PC-9 (cell line): ENCODE measurements around the gene RAD50. TPM values are rescaled to one million over a fixed set of nuclear protein-coding genes. Genes with fewer than 3 reads are reported as not detected.
"Not testable (repeated sequence)": the region's sequence is repeated elsewhere in the genome, so short reads cannot be mapped to it uniquely, and the experiment has no call there.

Experiments
- BruUV-seq: library from RNA; stranded (reverse); fragments of 400-500 nt; replicated peaks from 2 replicates; lab custom pipeline; 2021; lab: Mats Ljungman, UMichigan
- CTCF ChIA-PET: fragments of 300-600 bp; sonication (Branson Sonifier 250); formaldehyde crosslinking; loops from one replicate; lab custom pipeline; 2022; ENCODE audit warnings: antibody characterized with exemption; lab: Charles Lee
- POLR2A ChIA-PET: fragments of 300-600 bp; sonication (Branson Sonifier 250); formaldehyde crosslinking; loops from one replicate; lab custom pipeline; 2022; ENCODE audit warnings: antibody characterized with exemption; ENCODE audit not compliant: unreplicated experiment; lab: Charles Lee
- DNase-seq, 2 experiments: peaks; one replicate each; pipeline versions ENCODE4 v3.0.0 to v3.0.0-alpha.2; 2015 to 2022; ENCODE audit warnings: mixed read lengths in 1 of 2
- H2AFZ ChIP-seq: fragments of 200-600 bp; sonication (generic); 2 replicates; pipeline ENCODE4 v1.8.1; 2017; ENCODE audit warnings: antibody characterized with exemption
- H3F3A ChIP-seq: fragments of 200-600 bp; sonication (generic); 2 replicates; pipeline ENCODE4 v1.8.1; 2017; ENCODE audit warnings: antibody characterized with exemption, mild to moderate bottlenecking, low read depth; ENCODE audit not compliant: insufficient read depth
- H3K27ac ChIP-seq: fragments of 200-600 bp; sonication (generic); 2 replicates; pipeline ENCODE4 v1.6.1; 2016; ENCODE audit warnings: mixed run types
- H3K27me3 ChIP-seq: fragments of 200-600 bp; sonication (generic); 2 replicates; pipeline ENCODE4 v1.6.1; 2016; ENCODE audit warnings: low read depth, mixed run types; ENCODE audit not compliant: insufficient read depth
- H3K36me3 ChIP-seq: fragments of 200-600 bp; sonication (generic); 2 replicates; pipeline ENCODE4 v1.6.1; 2016; ENCODE audit warnings: low read depth, mixed run types
- H3K4me1 ChIP-seq: fragments of 200-600 bp; sonication (generic); replicated peaks from 2 replicates; pipeline ENCODE4 v1.6.1; 2016; ENCODE audit warnings: mixed run types; ENCODE audit not compliant: insufficient read depth
- H3K4me2 ChIP-seq: fragments of 200-600 bp; sonication (generic); 2 replicates; pipeline ENCODE4 v1.6.1; 2017; ENCODE audit warnings: mixed run types
- H3K4me3 ChIP-seq: fragments of 200-600 bp; sonication (generic); 2 replicates; pipeline ENCODE4 v1.6.1; 2016; ENCODE audit warnings: mixed run types
- H3K79me2 ChIP-seq: fragments of 200-600 bp; sonication (generic); 2 replicates; pipeline ENCODE4 v1.6.1; 2017; ENCODE audit warnings: low read depth, mixed run types
- H3K9me2 ChIP-seq: fragments of 200-600 bp; sonication (generic); 2 replicates; pipeline ENCODE4 v1.8.1; 2017; ENCODE audit warnings: mild to moderate bottlenecking; ENCODE audit not compliant: insufficient read depth
- H3K9me3 ChIP-seq: fragments of 200-600 bp; sonication (generic); 2 replicates; pipeline ENCODE4 v1.8.1; 2016; ENCODE audit warnings: low read depth; ENCODE audit not compliant: insufficient read depth
- H4K20me1 ChIP-seq: fragments of 200-600 bp; sonication (generic); 2 replicates; pipeline ENCODE4 v1.8.1; 2017; ENCODE audit not compliant: insufficient read depth
- EZH2 ChIP-seq: fragments of 200-600 bp; sonication (generic); IDR thresholded peaks from 2 replicates; pipeline ENCODE4 v1.8.0; 2017; ENCODE audit warnings: antibody characterized with exemption, low read depth
- intact Hi-C: fragments of 100-400 bp; cut with micrococcal nuclease; formaldehyde crosslinking; loops from one replicate; pipeline ENCODE4 v1.10.0; 2022; ENCODE audit not compliant: unreplicated experiment
- total RNA-seq: library from RNA; stranded (reverse); gene quantifications from 2 replicates; pipeline ENCODE4 v1.2.3, GENCODE V29; 2021
- TF ChIP-seq, protein P1 (sequence below): fragments of 200-600 bp; sonication (generic); conservative IDR thresholded peaks from 2 replicates; pipeline ENCODE4 v1.6.1; 2017; ENCODE audit warnings: mixed run types, antibody characterized with exemption, mild to moderate bottlenecking, moderate library complexity

RAD50 gene
- total RNA-seq, 1 experiment from 2014 or later = 42.2 TPM

DNA sequence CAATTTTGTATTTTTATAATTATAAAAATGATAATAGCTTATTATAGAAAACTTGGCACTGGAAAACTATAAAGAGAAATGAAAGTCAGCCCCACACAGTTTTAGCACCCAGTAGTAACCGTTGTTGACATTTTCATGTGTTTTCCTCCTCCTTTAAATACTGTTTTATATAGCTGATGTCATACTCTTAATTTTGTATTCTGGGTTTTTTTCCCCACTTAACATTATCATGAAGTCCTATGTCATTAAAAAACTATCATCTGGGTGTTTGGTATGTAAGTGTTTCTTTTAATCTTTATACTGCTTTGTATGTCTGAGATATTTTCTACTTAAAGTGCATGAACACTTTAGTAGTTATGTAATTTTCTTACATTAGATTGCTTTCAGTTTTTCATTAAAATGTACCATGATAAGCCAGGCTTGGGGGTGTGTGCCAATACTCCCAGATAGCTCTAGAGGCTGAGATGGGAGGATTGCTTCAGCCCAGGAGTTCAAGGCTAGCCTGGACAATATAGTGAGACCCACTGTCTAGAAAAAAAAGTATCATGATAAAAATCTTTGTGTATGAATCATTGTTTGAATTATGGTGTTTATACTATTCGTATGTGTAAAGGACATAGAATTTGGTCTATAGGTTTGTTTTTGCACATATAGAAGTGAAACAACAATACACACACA is 2.7 kb downstream of the RAD50 start:
- H3F3A ChIP-seq = peaks cover 24% of the 10 kb centered on the region
- H3K27me3 ChIP-seq = no peaks in the 10 kb centered on the region
- H3K36me3 ChIP-seq = peaks cover 42% of the 10 kb centered on the region
- H3K79me2 ChIP-seq = peaks cover 57% of the 10 kb centered on the region
- no peaks in the 10 kb centered on the region; the same call in 1 of the 2 replicates for H3K9me2 ChIP-seq
- ChIA-PET POLR2A (no interaction called here), CTCF (no interaction called here)
- no peak for TF ChIP-seq EZH2
- TF ChIP-seq, protein P1, sequence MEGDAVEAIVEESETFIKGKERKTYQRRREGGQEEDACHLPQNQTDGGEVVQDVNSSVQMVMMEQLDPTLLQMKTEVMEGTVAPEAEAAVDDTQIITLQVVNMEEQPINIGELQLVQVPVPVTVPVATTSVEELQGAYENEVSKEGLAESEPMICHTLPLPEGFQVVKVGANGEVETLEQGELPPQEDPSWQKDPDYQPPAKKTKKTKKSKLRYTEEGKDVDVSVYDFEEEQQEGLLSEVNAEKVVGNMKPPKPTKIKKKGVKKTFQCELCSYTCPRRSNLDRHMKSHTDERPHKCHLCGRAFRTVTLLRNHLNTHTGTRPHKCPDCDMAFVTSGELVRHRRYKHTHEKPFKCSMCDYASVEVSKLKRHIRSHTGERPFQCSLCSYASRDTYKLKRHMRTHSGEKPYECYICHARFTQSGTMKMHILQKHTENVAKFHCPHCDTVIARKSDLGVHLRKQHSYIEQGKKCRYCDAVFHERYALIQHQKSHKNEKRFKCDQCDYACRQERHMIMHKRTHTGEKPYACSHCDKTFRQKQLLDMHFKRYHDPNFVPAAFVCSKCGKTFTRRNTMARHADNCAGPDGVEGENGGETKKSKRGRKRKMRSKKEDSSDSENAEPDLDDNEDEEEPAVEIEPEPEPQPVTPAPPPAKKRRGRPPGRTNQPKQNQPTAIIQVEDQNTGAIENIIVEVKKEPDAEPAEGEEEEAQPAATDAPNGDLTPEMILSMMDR = no peak
- intact Hi-C loops = loop anchor here (5.0 kb wide), 1 partner anchor 62 kb away; no protein-coding TSS in a partner anchor
- H3K9me3 ChIP-seq = no peaks in the 10 kb centered on the region
- peaks cover 18% of the 10 kb centered on the region for H3K4me1 ChIP-seq
- H4K20me1 ChIP-seq = no peaks in the 10 kb centered on the region
- H3K27ac ChIP-seq = no peak overlapping the region
- DNase-seq = no peak
- BruUV-seq = no TSS peak
- H3K4me2 ChIP-seq = peak overlapping the region; percentile 95
- H3K4me3 ChIP-seq = no peak overlapping the region
- no peak overlapping the region for H2AFZ ChIP-seq

- H3K4me1 ChIP-seq = peaks cover 18% of the 10 kb centered on the region
- ChIA-PET POLR2A (no interaction called here), CTCF (no interaction called here)
- H3K27ac ChIP-seq = no peak overlapping the region
- no peak for DNase-seq
- H3K79me2 ChIP-seq = peaks cover 57% of the 10 kb centered on the region
- no peaks in the 10 kb centered on the region; the same call in 1 of the 2 replicates for H3K9me2 ChIP-seq
- no TSS peak for BruUV-seq
- intact Hi-C loops = no loop called here
- peaks cover 11% of the 10 kb centered on the region for H3F3A ChIP-seq
- TF ChIP-seq EZH2 = no peak
- TF ChIP-seq, protein P1 = no peak
- H3K36me3 ChIP-seq = peaks cover 42% of the 10 kb centered on the region
- H3K4me3 ChIP-seq = no peak overlapping the region
- no peak overlapping the region for H2AFZ ChIP-seq
- H3K4me2 ChIP-seq = no peak overlapping the region
- H4K20me1 ChIP-seq = no peaks in the 10 kb centered on the region
- H3K9me3 ChIP-seq = no peaks in the 10 kb centered on the region
- H3K27me3 ChIP-seq = no peaks in the 10 kb centered on the region
Measured at GRCh38 chr5:132561601-132562000, 4.8 kb downstream of the RAD50 start.

DNA sequence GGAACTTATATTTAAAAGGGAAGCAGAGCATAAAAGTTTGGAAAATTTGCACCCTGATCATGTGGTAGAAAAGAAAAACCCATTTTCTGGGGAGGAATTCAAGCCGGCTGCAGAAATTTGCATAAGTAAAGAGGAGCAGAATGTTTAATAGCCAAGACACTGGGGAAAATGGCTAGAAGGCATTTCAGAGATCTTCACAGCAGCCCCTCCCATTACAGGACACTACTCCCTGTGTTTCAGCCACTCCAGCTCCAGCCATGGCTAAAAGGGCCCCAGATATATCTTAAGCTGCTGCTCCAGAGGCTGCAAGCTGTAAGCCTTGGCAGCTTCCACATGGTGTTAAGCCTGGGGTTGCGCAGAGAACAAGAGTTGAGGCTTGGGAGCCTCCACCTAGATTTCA is 7.8 kb downstream of the RAD50 start:
- H3K9me2 ChIP-seq, POLR2A ChIA-PET, H3K4me2 ChIP-seq, H4K20me1 ChIP-seq, H3K27me3 ChIP-seq, H3F3A ChIP-seq, CTCF ChIA-PET, H3K4me3 ChIP-seq, DNase-seq, H2AFZ ChIP-seq, intact Hi-C loops, H3K4me1 ChIP-seq, H3K9me3 ChIP-seq, BruUV-seq, H3K27ac ChIP-seq: not testable (repeated sequence)
- peaks cover 37% of the 10 kb centered on the region for H3K79me2 ChIP-seq
- H3K36me3 ChIP-seq = peaks cover 42% of the 10 kb centered on the region

- H3K79me2 ChIP-seq = peaks cover 16% of the 10 kb centered on the region
- H4K20me1 ChIP-seq = no peaks in the 10 kb centered on the region; the same call in 1 of the 2 replicates
- TF ChIP-seq EZH2 = no peak
- TF ChIP-seq, protein P1 = no peak
- H3K27ac ChIP-seq = no peak overlapping the region
- H3K9me2 ChIP-seq = no peaks in the 10 kb centered on the region
- CTCF ChIA-PET = no interaction called here
- no peaks in the 10 kb centered on the region for H3F3A ChIP-seq
- POLR2A ChIA-PET = interaction anchor here (0.6 kb wide), 1 partner anchor 341 kb away, joined by 10 read pairs; no protein-coding TSS in a partner anchor
- intact Hi-C loops = no loop called here
- H3K4me3 ChIP-seq = no peak overlapping the region
- H3K9me3 ChIP-seq = no peaks in the 10 kb centered on the region
- no peak overlapping the region for H3K4me2 ChIP-seq
- H3K27me3 ChIP-seq = no peaks in the 10 kb centered on the region
- no peak overlapping the region for H2AFZ ChIP-seq
- BruUV-seq = no TSS peak
- no peaks in the 10 kb centered on the region for H3K4me1 ChIP-seq
- peaks cover 25% of the 10 kb centered on the region for H3K36me3 ChIP-seq
- DNase-seq = no peak
Measured at GRCh38 chr5:132566657-132567056, 9.9 kb downstream of the RAD50 start.
